GM12875 (cell line): ENCODE results near the gene GPR141.

Source experiments
- H3K4me3 ChIP-seq: one replicate; pipeline ENCODE4 v1.5.1; 2011; ENCODE audit warnings: low read depth, low read length, control low read depth
- TF ChIP-seq, protein P1 (sequence below): IDR thresholded peaks from 2 replicates; pipeline ENCODE4 v1.5.1; 2011; ENCODE audit warnings: low read depth, mild to moderate bottlenecking, control low read depth, inconsistent platforms, low read length, moderate library complexity, borderline replicate concordance; ENCODE audit not compliant: insufficient read depth

GPR141 gene, protein sequence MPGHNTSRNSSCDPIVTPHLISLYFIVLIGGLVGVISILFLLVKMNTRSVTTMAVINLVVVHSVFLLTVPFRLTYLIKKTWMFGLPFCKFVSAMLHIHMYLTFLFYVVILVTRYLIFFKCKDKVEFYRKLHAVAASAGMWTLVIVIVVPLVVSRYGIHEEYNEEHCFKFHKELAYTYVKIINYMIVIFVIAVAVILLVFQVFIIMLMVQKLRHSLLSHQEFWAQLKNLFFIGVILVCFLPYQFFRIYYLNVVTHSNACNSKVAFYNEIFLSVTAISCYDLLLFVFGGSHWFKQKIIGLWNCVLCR

GRCh38 chr7:37683246-37684120 lies at the start of gene GPR141:
Gene GPR141 (plus strand): TSS chr7:37683766. CDS start chr7:37740394, 56,628 bp downstream.
- TF ChIP-seq, protein P1, sequence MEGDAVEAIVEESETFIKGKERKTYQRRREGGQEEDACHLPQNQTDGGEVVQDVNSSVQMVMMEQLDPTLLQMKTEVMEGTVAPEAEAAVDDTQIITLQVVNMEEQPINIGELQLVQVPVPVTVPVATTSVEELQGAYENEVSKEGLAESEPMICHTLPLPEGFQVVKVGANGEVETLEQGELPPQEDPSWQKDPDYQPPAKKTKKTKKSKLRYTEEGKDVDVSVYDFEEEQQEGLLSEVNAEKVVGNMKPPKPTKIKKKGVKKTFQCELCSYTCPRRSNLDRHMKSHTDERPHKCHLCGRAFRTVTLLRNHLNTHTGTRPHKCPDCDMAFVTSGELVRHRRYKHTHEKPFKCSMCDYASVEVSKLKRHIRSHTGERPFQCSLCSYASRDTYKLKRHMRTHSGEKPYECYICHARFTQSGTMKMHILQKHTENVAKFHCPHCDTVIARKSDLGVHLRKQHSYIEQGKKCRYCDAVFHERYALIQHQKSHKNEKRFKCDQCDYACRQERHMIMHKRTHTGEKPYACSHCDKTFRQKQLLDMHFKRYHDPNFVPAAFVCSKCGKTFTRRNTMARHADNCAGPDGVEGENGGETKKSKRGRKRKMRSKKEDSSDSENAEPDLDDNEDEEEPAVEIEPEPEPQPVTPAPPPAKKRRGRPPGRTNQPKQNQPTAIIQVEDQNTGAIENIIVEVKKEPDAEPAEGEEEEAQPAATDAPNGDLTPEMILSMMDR, result no peak
- H3K4me3 ChIP-seq, result no peak within 1 kb of the TSS

DNA sequence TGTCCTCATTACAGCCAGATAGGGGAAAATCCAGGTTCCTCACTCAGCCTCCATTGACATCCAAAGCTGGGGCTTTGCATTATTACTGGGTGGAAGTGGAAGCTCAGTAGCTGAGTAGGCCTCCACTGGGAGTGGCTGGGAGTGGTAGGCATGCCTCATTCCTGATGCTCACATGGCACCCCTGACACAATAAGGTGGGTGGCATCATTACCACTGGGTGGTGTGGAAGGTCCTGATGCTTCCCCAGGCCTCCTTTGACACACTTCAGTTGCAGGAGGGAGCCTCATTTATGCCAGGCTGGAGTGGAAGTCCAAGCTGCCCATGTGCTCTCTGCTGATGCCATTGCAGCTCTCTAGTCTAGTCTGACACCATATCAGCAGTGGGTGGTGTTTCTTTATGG lies 48.2 kb upstream of the GPR141 start:
- TF ChIP-seq, protein P1, result no peak
- no peak overlapping the region for H3K4me3 ChIP-seq

GRCh38 chr7:37642028-37642540 lies 41.5 kb upstream of the GPR141 start:
- H3K4me3 ChIP-seq, result no peak overlapping the region
- TF ChIP-seq, protein P1, result no peak

GRCh38 chr7:37643876-37644275 lies 39.7 kb upstream of the GPR141 start:
- no peak overlapping the region for H3K4me3 ChIP-seq
- TF ChIP-seq, protein P1, result no peak

DNA sequence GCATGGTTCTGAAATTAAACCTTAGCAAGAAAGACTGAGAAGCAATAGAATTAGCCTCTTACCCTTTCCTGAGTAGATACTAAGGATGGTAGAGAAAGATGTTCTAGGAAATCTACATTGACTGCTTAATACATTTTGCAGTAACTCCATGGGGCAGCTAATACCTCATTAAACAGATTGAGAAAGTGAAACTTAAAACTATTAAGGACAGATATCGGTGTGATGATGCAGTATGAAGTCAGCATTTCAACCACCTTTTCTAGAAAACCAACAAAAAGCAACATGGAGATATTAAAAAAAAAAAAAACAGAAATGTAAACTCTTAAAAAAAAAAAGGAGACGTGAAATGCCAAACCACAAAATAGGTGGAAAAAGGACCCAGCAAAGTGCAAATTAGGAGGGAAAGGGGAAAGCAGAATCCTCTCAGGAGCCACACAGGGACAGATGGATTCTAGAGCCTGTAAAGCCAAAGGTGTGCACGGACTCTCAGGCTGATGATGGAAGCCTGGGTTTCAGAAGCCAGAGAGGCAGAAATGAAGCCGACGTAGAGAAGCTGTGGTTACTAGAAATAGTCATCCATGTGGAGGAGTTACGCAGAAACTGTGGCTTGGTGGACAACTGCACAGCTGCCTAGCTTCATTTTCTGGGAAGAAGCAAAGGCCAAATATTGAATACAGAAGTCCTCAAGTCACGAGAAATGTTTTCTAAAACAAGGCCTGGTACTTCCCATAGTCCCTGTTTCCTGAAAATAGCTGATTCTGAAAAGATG lies 38.1 kb upstream of the GPR141 start:
- H3K4me3 ChIP-seq, result peak overlapping the region; percentile 15
- TF ChIP-seq, protein P1, result no peak

DNA sequence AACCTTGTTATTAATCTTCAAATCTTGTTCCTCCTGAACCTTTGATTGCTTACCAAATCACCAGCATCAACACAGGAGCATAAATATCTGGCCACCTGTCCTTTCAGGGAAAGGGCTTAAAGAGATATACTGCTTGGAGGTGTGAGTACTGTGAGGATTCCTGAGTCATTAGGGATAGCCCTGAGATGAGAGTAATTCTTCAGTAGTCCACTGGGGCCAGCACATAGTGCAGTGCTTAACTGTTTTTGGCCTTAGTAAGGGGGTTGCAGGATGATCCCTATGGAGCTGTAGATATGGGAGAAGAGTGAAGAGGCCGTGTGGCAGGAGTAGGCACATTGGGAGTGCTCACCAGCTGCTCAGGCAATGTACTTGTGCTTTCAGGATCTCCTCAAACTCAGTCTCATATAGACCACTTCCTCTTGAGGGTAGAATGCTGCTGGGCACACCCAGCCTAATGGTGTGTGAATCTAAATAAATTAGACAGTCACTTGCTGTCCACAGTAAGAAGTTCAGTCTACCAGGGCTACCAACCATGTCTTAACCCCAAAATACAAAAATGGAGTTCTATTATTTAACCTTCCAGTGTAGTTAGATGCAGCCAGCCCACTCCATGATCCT lies 26.5 kb upstream of the GPR141 start:
- TF ChIP-seq, protein P1, result 0 out of 2 replicates have a peak, but pooled peaks have one; percentile 5
- no peak overlapping the region for H3K4me3 ChIP-seq
